DOHH2 (cell line): ENCODE data around the gene SAT2.

ENCODE experiments used
- H3F3A ChIP-seq: fragments of 200-600 bp; sonication (generic), shearing (Covaris generic); 2 replicates; pipeline ENCODE4 v1.6.0; 2016; ENCODE audit warnings: antibody characterized with exemption, mild to moderate bottlenecking; ENCODE audit not compliant: control insufficient read depth, insufficient read depth
- H3K27ac ChIP-seq: fragments of 200-600 bp; sonication (generic); 2 replicates; pipeline ENCODE4 v1.5.1; 2014; ENCODE audit warnings: low read depth, mild to moderate bottlenecking, low read length, moderate library complexity
- H3K27me3 ChIP-seq: fragments of 200-600 bp; sonication (generic); 2 replicates; pipeline ENCODE4 v1.6.1; 2014; ENCODE audit warnings: mild to moderate bottlenecking, low read length, mixed read lengths; ENCODE audit not compliant: control insufficient read depth
- H3K36me3 ChIP-seq: fragments of 200-600 bp; sonication (generic); 2 replicates; pipeline ENCODE4 v1.6.1; 2014; ENCODE audit warnings: mild to moderate bottlenecking, low read length, moderate library complexity, mixed read lengths; ENCODE audit not compliant: control insufficient read depth
- H3K4me1 ChIP-seq: fragments of 200-600 bp; sonication (generic); 2 replicates; pipeline ENCODE4 v1.6.1; 2014; ENCODE audit warnings: mild to moderate bottlenecking, low read length, mixed read lengths; ENCODE audit not compliant: control insufficient read depth
- H3K4me2 ChIP-seq: fragments of 200-600 bp; sonication (generic); 2 replicates; pipeline ENCODE4 v1.6.0; 2014; ENCODE audit warnings: mild to moderate bottlenecking, low read length, moderate library complexity
- H3K4me3 ChIP-seq: fragments of 200-600 bp; sonication (generic); 2 replicates; pipeline ENCODE4 v1.5.1; 2014; ENCODE audit warnings: mild to moderate bottlenecking, low read length, mixed read lengths
- H3K79me2 ChIP-seq: fragments of 200-600 bp; sonication (generic); 2 replicates; pipeline ENCODE4 v1.6.1; 2014; ENCODE audit warnings: mild to moderate bottlenecking, low read length, mixed read lengths; ENCODE audit not compliant: control insufficient read depth
- H3K9me2 ChIP-seq: fragments of 200-600 bp; sonication (generic); replicated peaks from 2 replicates; pipeline ENCODE4 v1.6.1; 2014; ENCODE audit warnings: mild to moderate bottlenecking, low read length, mixed read lengths; ENCODE audit not compliant: control insufficient read depth
- H3K9me3 ChIP-seq: fragments of 200-600 bp; sonication (generic); 2 replicates; pipeline ENCODE4 v1.6.1; 2014; ENCODE audit warnings: antibody characterized with exemption, low read length, mixed read lengths; ENCODE audit not compliant: control insufficient read depth, insufficient read depth
- H4K20me1 ChIP-seq: fragments of 200-600 bp; sonication (generic); 2 replicates; pipeline ENCODE4 v1.6.0; 2014; ENCODE audit warnings: low read depth, mild to moderate bottlenecking, antibody characterized with exemption, low read length, moderate library complexity; ENCODE audit not compliant: control insufficient read depth, insufficient read depth
- CTCF ChIP-seq: fragments of 200-600 bp; sonication (generic); IDR thresholded peaks from one replicate; pipeline ENCODE4 v1.5.1; 2014; ENCODE audit warnings: antibody characterized with exemption, mild to moderate bottlenecking, low read depth, low read length; ENCODE audit not compliant: poor library complexity, severe bottlenecking
- EZH2phosphoT487 ChIP-seq: fragments of 200-600 bp; sonication (generic); IDR thresholded peaks from 2 replicates; pipeline ENCODE4 v1.6.1; 2017; ENCODE audit warnings: borderline replicate concordance, mild to moderate bottlenecking, antibody characterized with exemption, low read length, moderate library complexity, mixed read lengths

SAT2 gene

GRCh38 chr17:7582396-7583252 lies 45.0 kb downstream of the SAT2 start:
- Histone ChIP-seq H4K20me1 (no peaks in the 10 kb centered on the region), H3K27ac (peak overlapping the region; percentile 82), H3K36me3 (peaks cover 74% of the 10 kb centered on the region), H3K27me3 (no peaks in the 10 kb centered on the region), H3K4me1 (peaks cover 55% of the 10 kb centered on the region), H3K4me3 (peak overlapping the region; percentile 93), H3K79me2 (peaks cover 42% of the 10 kb centered on the region), H3K9me2 (no peaks in the 10 kb centered on the region), H3K4me2 (peak overlapping the region; percentile 85), H3F3A (peaks cover 32% of the 10 kb centered on the region), H3K9me3 (no peaks in the 10 kb centered on the region)
- TF ChIP-seq EZH2phosphoT487 (no peak), CTCF (no peak)

- H3K9me3 ChIP-seq, result no peaks in the 10 kb centered on the region
Measured at GRCh38 chr17:7580604-7581575, 46.7 kb downstream of the SAT2 start.

More at GRCh38 chr17:7580604-7581575, 46.7 kb downstream of the SAT2 start:
- H3K79me2 ChIP-seq, result peaks cover 39% of the 10 kb centered on the region
- H3K27me3 ChIP-seq, result no peaks in the 10 kb centered on the region
- no peak overlapping the region for H3K27ac ChIP-seq
- peaks cover 72% of the 10 kb centered on the region for H3K4me1 ChIP-seq
- H3K4me3 ChIP-seq, result no peak overlapping the region
- H3K4me2 ChIP-seq, result no peak overlapping the region
- no peaks in the 10 kb centered on the region for H3K9me2 ChIP-seq
- H3F3A ChIP-seq, result peaks cover 49% of the 10 kb centered on the region
- H4K20me1 ChIP-seq, result peaks cover 5% of the 10 kb centered on the region; the same call in 1 of the 2 replicates
- H3K36me3 ChIP-seq, result peaks cover 77% of the 10 kb centered on the region
- TF ChIP-seq CTCF (no peak), EZH2phosphoT487 (no peak)
